NCI-H345 treated with DMSO at 0.1 percent for 48 hours (cell line): Measurements from ENCODE around the gene SLC25A21.

ENCODE experiments used
- DNase-seq: peaks from one replicate; lab custom pipeline; 2025; ENCODE audit not compliant: unreplicated experiment; lab: John Stamatoyannopoulos, UW

SLC25A21 gene

DNA sequence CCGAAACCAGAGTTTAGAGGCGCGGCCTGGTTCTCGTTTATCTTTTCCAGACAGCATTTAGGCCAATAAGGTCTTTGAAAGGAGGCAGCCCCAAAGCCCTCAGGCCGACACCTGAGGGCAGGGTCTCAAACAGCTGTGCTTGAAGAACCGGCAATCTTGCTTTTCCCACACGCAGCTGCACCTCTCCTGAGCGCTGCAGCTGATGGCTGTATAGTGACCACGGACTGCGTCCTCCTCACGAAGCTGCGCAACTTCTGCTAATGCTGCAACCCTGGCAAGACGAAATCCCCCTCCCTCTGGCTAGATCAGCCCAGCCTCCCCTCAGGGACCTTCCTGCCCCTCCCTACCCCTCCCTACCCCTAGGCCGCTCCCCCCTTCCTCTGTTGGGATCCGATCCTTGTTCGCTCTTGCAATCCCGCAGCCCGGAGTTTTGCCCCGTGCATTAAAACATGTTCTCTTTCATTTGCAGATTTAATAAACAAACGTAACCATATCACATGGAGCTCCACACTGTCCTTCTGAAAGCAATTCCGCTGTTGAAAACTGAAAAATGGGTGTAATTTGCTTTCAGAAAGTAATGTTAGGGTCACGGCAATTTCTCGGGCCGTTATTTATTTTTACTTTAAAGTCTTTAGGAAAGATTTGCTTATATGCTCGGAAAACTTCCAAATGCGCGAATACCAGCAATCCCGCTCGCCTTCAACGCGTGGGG is 515.6 kb downstream of the SLC25A21 start:
- DNase-seq = no peak

- DNase-seq = no peak
These were observed 516.3 kb downstream of the SLC25A21 start for GRCh38 chr14:36655963-36656686.

- no peak for DNase-seq
These were observed 516.8 kb downstream of the SLC25A21 start for GRCh38 chr14:36655571-36655962.

DNA sequence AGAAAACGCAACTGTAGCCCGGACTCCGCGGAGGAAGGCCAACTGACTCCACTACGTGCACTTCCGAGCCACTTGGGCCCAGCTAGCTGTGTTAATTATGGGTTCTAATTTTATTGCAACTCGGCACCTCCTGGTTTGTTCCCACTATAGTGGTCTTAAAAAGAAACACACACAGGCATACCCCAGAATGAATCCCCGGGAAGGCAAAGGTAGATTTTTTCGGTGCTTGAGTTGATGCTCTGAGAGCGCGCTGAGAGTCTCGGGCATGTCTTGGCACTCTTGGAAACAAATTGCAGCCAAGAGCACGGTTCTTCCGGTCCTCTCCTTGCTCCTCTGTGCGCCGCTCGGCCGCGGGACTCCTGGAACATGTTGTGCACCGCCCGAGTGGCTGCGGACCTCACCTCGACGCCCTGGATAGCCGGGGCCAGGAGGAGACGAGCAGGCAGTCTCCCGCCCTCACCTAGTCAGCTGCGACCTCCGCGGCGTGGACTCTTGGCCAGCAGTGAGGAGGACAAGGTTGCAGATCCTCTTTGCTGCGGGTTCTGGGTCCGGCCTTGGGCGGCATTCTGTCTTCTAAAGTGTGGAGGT is 517.5 kb downstream of the SLC25A21 start:
- no peak for DNase-seq

DNA sequence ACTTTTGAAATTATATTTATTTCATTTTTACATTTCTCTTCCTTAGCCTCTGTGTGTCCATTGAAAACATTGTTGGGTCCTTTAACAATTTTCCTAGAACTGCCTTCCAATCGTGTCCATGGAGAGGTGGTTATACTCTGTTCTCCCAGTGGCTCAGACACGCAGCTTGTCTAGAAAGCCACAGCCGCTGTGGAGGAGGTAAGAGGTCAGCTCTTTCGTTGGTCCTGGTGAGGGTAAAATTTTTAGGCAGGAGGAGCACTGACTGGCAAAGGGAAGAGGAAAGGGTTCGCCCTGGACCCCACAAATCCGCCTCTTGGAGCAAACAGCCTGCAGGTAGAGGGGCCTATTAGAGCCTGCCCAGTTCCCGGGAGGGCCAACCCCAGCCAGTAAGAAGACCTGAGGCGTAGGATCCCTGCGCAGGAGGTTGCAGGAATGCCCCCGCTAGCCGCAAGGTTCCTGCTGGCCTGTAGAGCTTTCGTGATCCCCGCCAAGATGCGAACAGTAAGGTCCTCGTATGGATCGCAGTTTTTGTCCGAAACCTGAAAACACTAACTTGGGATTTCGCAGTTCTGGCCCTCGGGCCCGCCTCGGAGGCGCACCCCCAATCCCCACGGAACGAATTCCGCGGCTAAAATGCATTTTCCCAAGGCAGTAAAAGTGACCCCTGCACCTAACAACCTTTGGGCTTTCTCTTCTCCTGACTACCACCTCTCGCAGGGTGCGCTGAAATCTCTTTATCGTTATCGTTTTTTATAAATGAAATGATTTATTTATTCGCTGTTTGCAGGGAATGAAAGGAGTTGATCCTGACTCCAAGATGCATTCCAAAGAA is 518.2 kb downstream of the SLC25A21 start:
- no peak for DNase-seq

DNA sequence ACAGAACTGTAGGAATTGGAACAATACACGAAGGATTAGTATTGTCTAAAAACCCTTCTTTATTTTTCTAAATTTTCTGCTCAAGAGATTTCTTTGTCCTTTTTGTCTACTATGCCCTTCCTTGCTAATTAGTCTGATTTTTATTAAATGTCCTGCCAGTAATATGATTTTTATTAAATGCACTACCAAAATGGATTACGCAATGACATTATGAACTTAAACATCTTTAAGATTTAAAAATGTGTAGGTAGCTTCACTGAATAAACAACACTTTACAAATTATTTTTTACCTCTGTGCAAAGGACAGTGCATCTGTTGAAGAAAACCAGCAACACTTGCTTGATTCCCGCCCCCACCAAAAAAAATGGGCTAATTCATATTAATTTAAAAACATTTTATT is 519.0 kb downstream of the SLC25A21 start:
- DNase-seq = no peak

DNA sequence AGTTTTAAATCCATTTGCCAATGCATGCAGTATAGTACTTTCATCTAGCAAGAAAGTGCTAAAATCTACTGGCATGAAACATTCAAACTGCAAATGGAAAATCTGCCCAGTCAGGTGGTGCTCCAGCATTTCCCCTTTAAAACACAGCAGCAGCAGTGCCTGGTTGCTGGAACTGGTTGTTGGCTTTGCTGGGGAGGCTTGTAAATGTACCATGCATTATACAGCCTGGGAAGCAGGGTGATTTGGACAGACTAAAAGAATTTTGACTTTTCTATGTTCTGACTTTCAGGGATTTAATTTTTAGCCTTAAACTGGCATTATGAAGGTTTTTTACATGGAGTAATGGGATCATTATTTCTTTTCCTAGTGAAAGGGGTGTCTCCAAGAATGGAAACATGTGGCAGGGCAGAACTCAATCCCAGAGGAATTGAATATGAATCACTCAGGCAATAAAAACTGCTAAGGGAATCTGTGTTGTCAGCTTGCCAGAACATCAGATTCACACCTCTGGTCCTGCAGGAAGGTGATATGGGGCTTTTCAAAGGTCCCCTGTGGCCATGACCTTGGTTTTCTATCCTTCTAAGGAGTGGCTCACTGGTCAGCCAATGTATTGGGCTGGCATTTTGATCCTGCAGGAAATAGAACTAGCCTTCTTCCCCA is 519.7 kb downstream of the SLC25A21 start:
- no peak for DNase-seq

DNA sequence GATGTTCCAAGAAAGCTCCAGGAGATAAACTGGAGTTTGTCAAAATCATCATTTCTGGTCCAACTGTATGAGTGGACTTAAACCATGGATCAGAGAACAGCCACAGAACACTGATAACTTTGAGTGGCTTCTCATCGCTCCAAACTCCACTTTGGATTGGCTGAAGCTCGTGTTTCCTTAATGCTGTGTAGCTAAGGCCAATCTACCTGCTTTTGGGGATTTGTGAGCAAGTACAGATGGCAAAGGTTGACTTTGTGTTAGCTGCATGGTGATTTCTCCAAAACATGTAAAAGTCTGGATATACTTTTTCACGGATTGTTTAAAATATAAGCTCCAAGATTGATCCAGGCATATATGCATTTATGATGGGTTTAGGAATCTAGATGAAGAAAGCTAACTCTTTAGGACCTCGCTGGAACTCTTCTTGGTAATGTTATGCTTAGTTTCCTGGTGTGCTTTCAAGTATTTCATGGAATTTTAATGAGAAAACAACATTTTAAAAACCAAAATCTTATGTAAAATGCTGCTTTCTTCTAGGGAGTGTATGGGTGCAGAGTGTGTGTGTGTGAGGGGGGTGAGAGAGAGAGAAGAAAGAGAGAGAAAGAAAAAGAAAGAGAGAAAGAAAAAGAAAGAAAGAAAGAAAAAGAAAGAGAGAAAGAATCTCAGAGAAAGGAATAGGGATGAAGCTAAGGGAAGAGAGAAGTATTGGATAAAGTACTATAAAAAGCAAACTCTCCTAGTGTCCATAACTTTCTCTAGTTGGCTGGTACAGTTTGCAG is 522.3 kb downstream of the SLC25A21 start:
- no peak for DNase-seq

- peak; percentile 57 for DNase-seq
These were observed 524.3 kb downstream of the SLC25A21 start for GRCh38 chr14:36647824-36648753.

GRCh38 chr14:36647417-36647823 is 525.0 kb downstream of the SLC25A21 start:
- DNase-seq = no peak

- no peak for DNase-seq
These were observed 525.6 kb downstream of the SLC25A21 start for GRCh38 chr14:36646664-36647416.

- no peak for DNase-seq
These were observed 538.8 kb downstream of the SLC25A21 start for GRCh38 chr14:36633580-36633979.
